HG03175 (cell line): Measurements from ENCODE around the gene TBC1D22A.

Experiments used
- ATAC-seq: cut with Tn5 transposase; IDR thresholded peaks from one replicate; pipeline ENCODE4 v1.9.1; 2021; ENCODE audit warnings: mild to moderate bottlenecking, moderate library complexity; ENCODE audit not compliant: unreplicated experiment

The TBC1D22A gene

GRCh38 chr22:46829117-46829891, 66.9 kb downstream of the TBC1D22A start:
- no peak for ATAC-seq

- no peak for ATAC-seq
These were observed 67.7 kb downstream of the TBC1D22A start for GRCh38 chr22:46829941-46830715.

- ATAC-seq: no peak
These were observed 68.4 kb downstream of the TBC1D22A start for GRCh38 chr22:46830841-46831240.

- ATAC-seq: no peak
These were observed 70.8 kb downstream of the TBC1D22A start for GRCh38 chr22:46833228-46833627.

- ATAC-seq: no peak
These were observed 71.7 kb downstream of the TBC1D22A start for GRCh38 chr22:46834021-46834737.

- no peak for ATAC-seq
These were observed 72.8 kb downstream of the TBC1D22A start for GRCh38 chr22:46835288-46835687.

- no peak for ATAC-seq
These were observed 73.2 kb downstream of the TBC1D22A start for GRCh38 chr22:46835693-46836092.

- no peak for ATAC-seq
These were observed 79.1 kb downstream of the TBC1D22A start for GRCh38 chr22:46841522-46841921.

- no peak for ATAC-seq
These were observed 80.2 kb downstream of the TBC1D22A start for GRCh38 chr22:46842606-46843005.

GRCh38 chr22:46843821-46844255, 81.4 kb downstream of the TBC1D22A start:
- ATAC-seq: no peak

- no peak for ATAC-seq
These were observed 82.3 kb downstream of the TBC1D22A start for GRCh38 chr22:46844606-46845210.

GRCh38 chr22:46845296-46846149, 83.1 kb downstream of the TBC1D22A start:
- no peak for ATAC-seq

- ATAC-seq: no peak
These were observed 83.8 kb downstream of the TBC1D22A start for GRCh38 chr22:46846150-46846831.

- no peak for ATAC-seq
These were observed 84.4 kb downstream of the TBC1D22A start for GRCh38 chr22:46846832-46847355.

GRCh38 chr22:46848197-46848596, 85.7 kb downstream of the TBC1D22A start:
- ATAC-seq: no peak

GRCh38 chr22:46849101-46849500, 86.7 kb downstream of the TBC1D22A start:
- no peak for ATAC-seq

- no peak for ATAC-seq
These were observed 87.5 kb downstream of the TBC1D22A start for GRCh38 chr22:46849951-46850350.

GRCh38 chr22:46851311-46851710, 88.9 kb downstream of the TBC1D22A start:
- no peak for ATAC-seq

- no peak for ATAC-seq
These were observed 89.5 kb downstream of the TBC1D22A start for GRCh38 chr22:46851941-46852340.
